Calu3 (cell line): Measurements from ENCODE around the gene BTBD1. TPM values are rescaled to one million over a fixed set of nuclear protein-coding genes. Genes with fewer than 3 reads are reported as not detected.

Experiments
- BruUV-seq: library from RNA; stranded (reverse); fragments of 400-500 nt; replicated peaks from 2 replicates; lab custom pipeline; 2021; lab: Mats Ljungman, UMichigan
- CTCF ChIA-PET: fragments of 300-600 bp; sonication (Branson Sonifier 250); formaldehyde crosslinking; loops from one replicate; lab custom pipeline; 2022; ENCODE audit warnings: antibody characterized with exemption; lab: Charles Lee
- DNase-seq: peaks from one replicate; pipeline ENCODE4 v3.0.0; 2022
- H3K27ac Mint-ChIP-seq: one replicate; pipeline ENCODE4 v1.8.0; 2022; ENCODE audit warnings: mixed read lengths; ENCODE audit not compliant: unreplicated experiment
- H3K27me3 Mint-ChIP-seq: one replicate; pipeline ENCODE4 v1.8.0; 2022; ENCODE audit warnings: mixed read lengths; ENCODE audit not compliant: unreplicated experiment
- H3K36me3 Mint-ChIP-seq: one replicate; pipeline ENCODE4 v1.8.0; 2022; ENCODE audit warnings: mild to moderate bottlenecking, moderate library complexity, mixed read lengths; ENCODE audit not compliant: insufficient read depth, unreplicated experiment
- H3K4me1 Mint-ChIP-seq: one replicate; pipeline ENCODE4 v1.8.0; 2022; ENCODE audit warnings: mild to moderate bottlenecking, low read depth, mixed read lengths; ENCODE audit not compliant: unreplicated experiment
- H3K4me3 Mint-ChIP-seq: one replicate; pipeline ENCODE4 v1.8.0; 2022; ENCODE audit warnings: mild to moderate bottlenecking, low read depth, moderate library complexity, mixed read lengths; ENCODE audit not compliant: unreplicated experiment
- H3K9me3 Mint-ChIP-seq: one replicate; pipeline ENCODE4 v1.8.0; 2022; ENCODE audit warnings: low read depth, mixed read lengths; ENCODE audit not compliant: unreplicated experiment
- intact Hi-C: fragments of 100-400 bp; cut with micrococcal nuclease; formaldehyde crosslinking; loops from one replicate; pipeline ENCODE4 v1.10.0; 2022; ENCODE audit not compliant: unreplicated experiment
- microRNA-seq: library from miRNA; unstranded; fragments of <30 nt; microRNA quantifications from one replicate; pipeline ENCODE4 v1.2.0, GENCODE V29; 2022
- total RNA-seq: library from RNA; stranded (reverse); gene quantifications from 2 replicates; pipeline ENCODE4 v1.2.3, GENCODE V29; 2022
- TF ChIP-seq, protein P1 (sequence below): fragments of 200-600 bp; IDR thresholded peaks from one replicate; pipeline ENCODE4 v1.8.0; 2022; ENCODE audit warnings: antibody characterized with exemption; ENCODE audit not compliant: unreplicated experiment

Gene BTBD1
- total RNA-seq, 1 experiment from 2014 or later, result 73.2 TPM

GRCh38 chr15:82968066-82968465 is 99.0 kb downstream of the BTBD1 start:
- Mint-ChIP-seq H3K27ac (no peak overlapping the region), H3K4me3 (no peak overlapping the region), H3K9me3 (no peaks in the 10 kb centered on the region), H3K36me3 (no peaks in the 10 kb centered on the region), H3K27me3 (no peaks in the 10 kb centered on the region), H3K4me1 (no peaks in the 10 kb centered on the region)
- intact Hi-C loops, result no loop called here
- no TSS peak for BruUV-seq
- CTCF ChIA-PET, result no interaction called here
- no peak for DNase-seq
- TF ChIP-seq, protein P1, sequence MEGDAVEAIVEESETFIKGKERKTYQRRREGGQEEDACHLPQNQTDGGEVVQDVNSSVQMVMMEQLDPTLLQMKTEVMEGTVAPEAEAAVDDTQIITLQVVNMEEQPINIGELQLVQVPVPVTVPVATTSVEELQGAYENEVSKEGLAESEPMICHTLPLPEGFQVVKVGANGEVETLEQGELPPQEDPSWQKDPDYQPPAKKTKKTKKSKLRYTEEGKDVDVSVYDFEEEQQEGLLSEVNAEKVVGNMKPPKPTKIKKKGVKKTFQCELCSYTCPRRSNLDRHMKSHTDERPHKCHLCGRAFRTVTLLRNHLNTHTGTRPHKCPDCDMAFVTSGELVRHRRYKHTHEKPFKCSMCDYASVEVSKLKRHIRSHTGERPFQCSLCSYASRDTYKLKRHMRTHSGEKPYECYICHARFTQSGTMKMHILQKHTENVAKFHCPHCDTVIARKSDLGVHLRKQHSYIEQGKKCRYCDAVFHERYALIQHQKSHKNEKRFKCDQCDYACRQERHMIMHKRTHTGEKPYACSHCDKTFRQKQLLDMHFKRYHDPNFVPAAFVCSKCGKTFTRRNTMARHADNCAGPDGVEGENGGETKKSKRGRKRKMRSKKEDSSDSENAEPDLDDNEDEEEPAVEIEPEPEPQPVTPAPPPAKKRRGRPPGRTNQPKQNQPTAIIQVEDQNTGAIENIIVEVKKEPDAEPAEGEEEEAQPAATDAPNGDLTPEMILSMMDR, result no peak

GRCh38 chr15:82966671-82967071 is 100.4 kb downstream of the BTBD1 start:
- H3K4me1 Mint-ChIP-seq, result no peaks in the 10 kb centered on the region
- DNase-seq, result no peak
- H3K9me3 Mint-ChIP-seq, result no peaks in the 10 kb centered on the region
- intact Hi-C loops, result no loop called here
- H3K27me3 Mint-ChIP-seq, result no peaks in the 10 kb centered on the region
- no peak overlapping the region for H3K27ac Mint-ChIP-seq
- TF ChIP-seq, protein P1, result no peak
- CTCF ChIA-PET, result no interaction called here
- no peaks in the 10 kb centered on the region for H3K36me3 Mint-ChIP-seq
- no peak overlapping the region for H3K4me3 Mint-ChIP-seq
- BruUV-seq, result no TSS peak

Small RNA genes lying within 50 kb of the gene (microRNA-seq; reads per million reads assigned to microRNA genes)
- not detected for gene MIR4515

Other genes starting within 250 kb of the BTBD1 start
- gene HOMER2, start 114.5 kb downstream of the BTBD1 start, total RNA-seq, result 32.2 and 49.4 TPM in 2 replicates
- 31.5 and 34.5 TPM in 2 replicates for gene RAMAC, start 81.0 kb downstream of the BTBD1 start, total RNA-seq
- 34.0 and 40.7 TPM in 2 replicates for gene C15orf40, start 55.6 kb downstream of the BTBD1 start, total RNA-seq
- not detected in 2 replicates for gene TM6SF1, start 40.4 kb upstream of the BTBD1 start, total RNA-seq
- 62.9 and 69.4 TPM in 2 replicates for gene HDGFL3, start 140.6 kb upstream of the BTBD1 start, total RNA-seq
- not detected in 2 replicates for gene BNC1, start 217.4 kb upstream of the BTBD1 start, total RNA-seq